Frontal cortex (tissue), 4 donors: ENCODE measurements around the gene PAFAH1B1. TPM values are rescaled to one million over a fixed set of nuclear protein-coding genes. Genes with fewer than 3 reads are reported as not detected.
A peak's percentile ranks its signal among the peaks of the same experiment; 100 is the strongest.
"Not testable (repeated sequence)": the region's sequence is repeated elsewhere in the genome, so short reads cannot be mapped to it uniquely, and the experiment has no call there.

Experiments
- DNase-seq, 2 donors: peaks; one replicate each; pipeline ENCODE4 v3.0.0; 2012; ENCODE audit warnings: low spot score in 2 of 2
- FAIRE-seq: peaks from 2 replicates; lab custom pipeline; 2012; peaks lifted over from hg19 to GRCh38; lab: Jason Lieb, UNC
- total RNA-seq: library from RNA; depleted of rRNA; stranded (reverse); fragments of >200 nt; gene quantifications from one replicate; pipeline ENCODE4 v1.2.3, GENCODE V29; 2014
- donor health status: control.
- donor health status: control.
- donor health status: control.

PAFAH1B1 gene
- total RNA-seq, 1 donor from 2014 or later: 281 TPM

DNA sequence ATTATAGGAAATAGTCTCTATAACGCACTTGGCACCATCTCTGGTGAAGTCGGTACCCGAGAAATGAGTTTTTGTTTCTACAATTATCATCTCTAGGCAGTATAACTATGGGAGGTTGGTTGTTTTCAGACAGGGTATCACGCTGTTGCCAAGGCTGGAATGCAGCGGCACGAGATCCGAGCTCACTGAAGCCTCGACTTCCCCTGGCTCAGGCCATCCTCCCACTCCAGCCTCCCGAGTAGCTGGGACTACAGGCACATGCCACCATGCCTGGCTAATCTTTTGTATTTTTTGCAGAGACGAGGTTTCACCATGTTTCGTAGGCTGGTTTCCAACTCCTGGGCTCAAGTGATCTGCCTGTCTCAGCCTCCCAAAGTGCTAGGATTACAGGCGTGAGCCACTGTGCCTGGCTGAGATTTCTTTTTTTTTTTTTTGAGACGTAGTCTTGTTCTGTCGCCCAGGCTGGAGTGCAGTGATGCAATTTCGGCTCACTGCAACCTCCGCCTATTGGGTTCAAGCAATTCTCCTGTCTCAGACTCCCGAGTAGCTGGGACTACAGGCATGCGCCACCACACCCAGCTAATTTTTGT lies 105.9 kb downstream of the PAFAH1B1 start:
- DNase-seq, FAIRE-seq: not testable (repeated sequence)

DNA sequence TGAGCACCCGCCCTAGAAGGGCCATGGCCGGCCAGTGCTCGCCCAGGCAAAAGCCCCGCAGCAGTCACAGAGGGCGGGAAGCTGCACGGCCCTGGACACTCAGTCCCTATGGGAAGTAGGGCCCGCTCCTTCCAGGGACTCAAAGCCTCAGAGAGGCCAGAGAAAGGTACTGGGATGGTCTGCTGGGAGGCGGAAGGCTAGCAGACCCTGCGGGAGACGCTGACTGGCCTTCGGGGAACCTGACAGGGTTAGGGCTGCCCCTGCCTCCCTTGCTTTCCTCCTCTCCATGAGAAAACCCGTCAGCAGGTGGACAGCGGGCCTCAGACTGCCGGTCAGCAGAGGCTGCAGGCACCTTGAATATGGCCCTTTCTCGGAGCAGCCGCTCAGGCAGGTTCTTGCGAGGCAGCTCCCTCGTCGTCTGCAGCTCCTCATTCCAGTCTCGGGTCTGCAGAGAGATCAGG lies 106.6 kb downstream of the PAFAH1B1 start:
- DNase-seq (peak in 1 of 2 donors; percentile 32), FAIRE-seq (no peak)

DNA sequence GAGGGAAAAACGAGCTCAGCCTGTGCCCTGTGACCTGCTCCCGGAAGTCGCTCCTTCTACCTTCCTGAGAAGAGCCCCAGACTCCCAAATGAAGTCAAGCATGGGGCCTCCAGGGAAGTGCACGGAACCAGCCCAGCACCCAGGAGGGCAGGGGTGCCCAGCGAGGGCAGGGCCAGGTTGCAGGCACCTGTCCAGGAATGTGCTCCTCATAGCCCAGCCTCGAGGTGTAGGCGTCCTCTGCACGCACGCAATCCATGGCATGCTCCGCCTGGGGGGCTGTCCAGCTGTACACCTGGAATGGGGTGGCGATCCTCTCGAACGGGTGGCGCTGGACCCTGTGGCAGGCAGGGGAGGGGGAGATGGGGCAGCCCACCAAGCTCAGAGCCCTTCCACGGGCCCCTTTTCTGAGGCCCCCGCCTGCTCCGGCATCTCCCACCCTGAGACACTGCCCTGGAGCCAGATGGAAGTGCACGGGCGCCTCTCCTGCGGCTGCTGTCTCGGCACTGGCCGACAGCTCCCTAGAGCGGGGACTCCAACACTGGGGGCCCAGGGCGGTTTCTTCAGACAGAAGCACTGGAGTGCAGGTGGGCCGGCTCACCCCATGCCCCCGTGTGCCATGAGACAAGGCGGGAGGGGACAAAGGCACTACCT lies 107.2 kb downstream of the PAFAH1B1 start:
- no peak for DNase-seq
- FAIRE-seq: no peak

DNA sequence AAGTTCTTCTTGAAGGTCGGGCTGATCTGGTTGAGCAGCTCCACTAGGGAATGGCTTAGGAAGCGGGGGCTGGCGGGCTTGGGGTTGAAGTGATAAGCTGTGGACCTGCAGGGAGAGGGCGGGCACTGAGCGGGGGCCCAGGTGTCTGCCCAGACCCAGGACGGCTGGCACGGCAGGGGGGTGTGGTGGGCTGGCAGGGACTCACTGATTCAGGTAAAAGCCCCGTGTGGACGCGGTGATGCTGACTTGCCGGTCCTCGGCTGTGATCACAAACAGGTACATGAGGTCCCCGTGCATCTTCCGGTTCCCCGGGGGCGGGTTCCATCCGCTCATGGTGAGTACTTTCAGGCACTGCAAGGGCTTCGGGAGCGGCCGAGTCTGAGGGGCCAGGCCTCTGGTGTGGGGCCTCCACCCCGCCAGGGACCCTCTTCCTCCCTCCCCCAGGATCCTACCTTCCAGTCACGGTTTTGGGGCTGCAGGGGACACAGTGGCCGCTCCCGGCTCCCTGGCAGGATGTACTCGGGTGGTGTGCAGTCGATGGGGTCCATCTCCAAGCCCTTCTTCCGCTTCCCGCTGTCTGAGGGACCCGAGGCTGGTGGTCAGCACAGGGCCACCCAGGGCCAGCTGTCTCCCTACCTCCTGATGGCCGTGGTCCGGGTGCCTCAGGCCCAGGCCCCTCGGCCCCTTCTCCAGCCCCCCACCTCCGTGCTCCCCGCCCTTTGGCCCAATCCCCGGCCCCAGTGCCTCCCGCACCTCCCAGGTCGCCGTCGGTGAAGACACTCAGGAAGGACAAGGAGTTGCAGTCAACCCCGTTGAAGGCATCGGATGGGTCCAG lies 107.9 kb downstream of the PAFAH1B1 start:
- FAIRE-seq: no peak
- DNase-seq: peak in 1 of 2 donors; percentile 24

DNA sequence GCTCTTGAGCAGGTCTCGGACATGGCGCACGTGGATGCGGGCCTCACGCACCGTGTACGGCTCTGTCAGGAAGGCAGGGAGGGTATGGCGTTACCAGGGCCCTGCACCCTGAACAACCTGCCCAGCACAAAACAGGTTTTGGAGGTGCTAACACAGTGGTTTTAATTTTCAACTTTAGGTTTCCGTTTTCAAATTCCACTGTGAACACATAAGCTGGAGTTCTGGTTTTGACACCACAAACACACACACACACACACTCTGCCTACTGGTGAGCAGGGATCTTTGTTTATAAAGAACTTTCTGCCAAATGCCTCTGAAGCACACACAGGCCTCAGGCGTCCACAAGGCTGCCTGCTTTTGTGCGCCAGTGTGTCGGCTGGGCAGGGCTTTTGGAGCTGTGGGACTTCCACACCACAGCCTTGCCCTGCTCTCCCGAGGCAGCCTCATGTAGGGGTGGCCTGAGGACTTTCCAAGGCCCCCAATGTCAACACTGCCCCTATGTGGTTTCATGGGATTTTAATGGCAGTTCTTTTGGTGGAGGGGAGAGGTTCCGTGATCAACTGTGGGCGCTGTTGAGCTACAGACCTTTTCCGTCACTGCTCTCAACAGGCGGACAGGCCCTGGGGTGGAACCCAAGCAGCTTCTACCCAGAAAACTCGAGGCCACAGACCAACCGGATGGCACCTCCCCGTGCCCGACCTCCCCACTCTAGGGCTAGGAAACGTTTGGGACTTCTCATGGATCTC lies 108.7 kb downstream of the PAFAH1B1 start:
- peak; percentile 23 to 37 for DNase-seq
- no peak for FAIRE-seq

DNA sequence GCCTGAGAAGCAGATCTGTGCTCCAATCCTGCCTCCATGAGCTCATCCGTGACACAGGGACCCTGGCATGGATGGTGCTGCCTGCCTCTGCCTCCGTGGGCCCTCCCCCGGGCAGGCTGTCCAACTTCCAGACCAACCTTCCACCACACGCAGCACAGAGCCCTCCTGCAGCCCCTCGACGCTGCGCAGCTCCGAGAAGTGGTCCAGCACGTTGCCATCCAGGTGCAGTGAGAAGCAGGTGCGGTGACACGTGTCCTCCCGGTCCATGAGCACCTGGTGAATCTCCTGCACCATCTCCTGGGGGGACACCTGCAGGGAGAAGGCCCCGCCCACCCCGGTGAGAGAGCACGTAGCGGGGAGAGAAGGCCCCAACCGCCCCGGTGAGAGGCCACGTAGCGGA lies 109.7 kb downstream of the PAFAH1B1 start:
- DNase-seq: peak in 1 of 2 donors; percentile 8
- FAIRE-seq: no peak

DNA sequence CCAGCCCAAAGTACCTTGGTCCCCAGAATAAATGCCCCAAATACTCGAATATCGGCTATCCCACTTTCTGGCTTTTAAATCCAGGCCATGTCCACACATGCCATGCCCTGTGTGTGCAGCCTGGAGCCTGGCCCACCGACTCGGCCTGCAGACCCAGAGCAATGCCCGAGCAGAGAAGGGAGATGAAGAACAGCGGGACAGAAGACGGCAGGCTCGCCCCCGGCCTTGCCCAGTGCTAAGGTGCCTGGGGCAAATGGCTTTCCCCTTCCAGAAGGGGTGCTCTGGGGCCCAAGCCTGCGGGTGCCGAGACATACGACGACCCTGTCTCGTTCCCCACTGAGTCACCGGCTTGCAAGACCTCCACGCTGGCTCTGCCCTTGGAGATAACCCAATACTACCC lies 110.2 kb downstream of the PAFAH1B1 start:
- FAIRE-seq: no peak
- DNase-seq: no peak

DNA sequence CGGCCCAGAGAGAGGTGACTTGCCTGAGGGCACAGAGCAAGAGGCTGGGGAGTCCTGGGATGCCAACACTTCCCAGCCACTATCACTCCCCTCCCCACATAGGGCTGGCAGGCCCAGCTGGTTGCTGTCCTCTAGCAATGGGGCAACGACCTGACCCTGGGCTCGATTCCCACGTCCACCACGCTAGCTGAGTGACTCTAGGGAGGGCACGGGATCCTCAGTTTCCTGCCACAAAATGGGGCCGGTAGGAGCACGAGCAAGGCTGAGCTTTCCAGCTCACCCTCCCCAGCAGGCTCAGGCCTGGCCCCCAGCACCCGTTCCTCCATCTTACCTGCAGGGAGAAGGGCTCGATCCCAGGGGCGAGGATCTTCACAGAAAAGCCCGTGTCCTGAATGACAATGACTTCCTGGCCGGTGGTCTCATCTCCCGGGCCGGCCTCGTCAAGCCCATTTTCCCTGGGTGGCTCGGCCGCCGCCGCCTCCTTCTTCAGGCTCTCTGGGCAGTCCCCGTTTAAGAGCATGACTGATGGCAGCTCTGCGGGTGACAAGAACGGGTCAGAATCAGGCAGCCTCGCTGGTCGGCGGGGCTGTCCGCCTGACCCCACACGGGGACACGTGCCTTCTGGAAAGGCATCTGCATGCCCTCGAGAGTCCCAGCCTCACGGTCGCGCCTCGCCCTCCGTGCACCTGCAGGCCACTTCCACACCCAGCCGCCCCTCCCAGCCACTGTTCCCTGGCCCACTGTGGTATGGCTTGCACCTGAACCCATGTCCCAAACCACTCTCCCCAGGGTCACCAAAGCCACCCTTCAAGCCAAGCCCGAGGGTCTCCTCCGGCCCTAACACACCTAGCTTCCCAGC lies 110.8 kb downstream of the PAFAH1B1 start:
- FAIRE-seq: no peak
- DNase-seq: peak in 1 of 2 donors; percentile 16

DNA sequence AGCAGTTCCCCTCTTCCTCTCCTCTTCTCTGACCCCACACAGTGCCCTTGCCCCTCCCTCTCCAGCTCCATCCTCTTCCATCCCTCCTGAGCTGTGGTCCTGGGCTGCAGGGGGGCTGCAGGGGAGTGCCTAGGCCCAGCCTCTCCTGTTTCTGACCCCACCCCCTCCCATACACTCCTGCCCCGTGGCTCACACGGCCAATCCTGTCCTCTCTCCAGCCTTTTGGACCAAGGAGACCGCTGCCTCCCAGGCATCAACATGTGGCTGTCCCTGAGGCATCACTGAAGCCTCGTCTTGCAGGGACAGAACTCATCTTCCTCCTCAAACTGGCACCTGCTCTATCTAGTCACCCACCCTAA lies 111.4 kb downstream of the PAFAH1B1 start:
- FAIRE-seq (no peak), DNase-seq (peak in 1 of 2 donors; percentile 16)

DNA sequence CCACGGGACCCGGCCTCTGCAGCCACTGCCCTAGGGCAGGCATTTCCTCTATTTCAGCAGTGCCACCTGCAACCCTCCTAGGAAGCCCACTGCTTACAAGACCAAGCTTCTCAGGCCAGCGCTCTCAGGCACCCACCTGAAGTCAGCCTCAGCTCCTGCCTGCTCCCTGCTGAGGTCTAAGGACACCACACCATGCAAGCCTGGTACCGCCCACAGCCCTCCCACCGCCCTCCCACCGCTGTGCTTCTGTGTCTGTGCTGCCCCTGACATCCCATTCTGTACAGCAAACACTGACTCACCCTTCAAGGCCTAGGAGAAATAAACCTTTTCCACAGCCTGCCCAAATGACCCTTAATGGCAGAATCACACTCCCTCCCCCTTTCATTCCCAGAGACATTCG lies 111.8 kb downstream of the PAFAH1B1 start:
- DNase-seq (peak in 1 of 2 donors; percentile 16), FAIRE-seq (no peak)

DNA sequence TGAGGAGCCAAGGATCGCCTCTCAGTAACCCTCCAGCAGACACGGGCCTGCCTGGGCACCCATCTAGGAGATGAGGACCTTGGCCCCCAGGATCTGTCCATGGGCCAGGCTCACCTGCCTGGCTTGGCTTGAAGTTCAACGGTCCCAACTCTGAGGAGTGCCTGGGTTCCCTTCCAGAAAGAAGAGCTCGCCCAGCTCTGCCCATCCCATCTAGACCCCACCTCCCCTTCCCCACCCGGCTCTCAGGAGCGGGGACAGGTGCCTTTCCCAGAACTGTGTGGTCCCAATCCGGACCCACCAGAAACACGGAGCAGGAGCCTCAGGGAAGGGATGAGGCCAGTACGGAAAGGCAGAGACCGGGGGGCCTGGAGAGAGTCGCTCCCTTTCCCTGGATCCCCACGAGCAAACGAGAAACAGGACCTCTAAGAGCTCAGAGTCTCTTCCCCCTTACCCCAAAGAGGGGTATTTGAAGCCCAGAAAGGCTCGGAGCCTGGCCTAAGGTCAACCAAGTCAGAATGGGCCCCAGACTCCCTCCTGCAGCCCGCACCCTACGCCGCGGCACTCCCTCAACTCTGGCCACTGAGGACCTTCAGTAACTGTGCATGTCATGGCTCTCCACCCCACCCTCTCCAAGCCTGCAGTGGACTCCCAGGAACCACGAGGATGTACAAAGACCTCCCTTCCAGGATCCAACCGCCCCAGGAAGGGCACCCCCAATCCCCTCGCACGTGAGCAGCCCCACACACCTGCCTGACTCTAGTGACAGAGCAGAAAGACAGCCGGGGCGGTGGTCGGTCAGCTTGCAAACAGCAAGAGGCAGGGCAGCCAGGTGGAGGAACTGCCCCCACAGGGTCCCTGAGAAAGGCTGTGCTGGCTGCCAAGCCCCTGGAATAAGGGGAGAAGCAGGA lies 112.7 kb downstream of the PAFAH1B1 start:
- DNase-seq (peak in 1 of 2 donors; percentile 29), FAIRE-seq (no peak)

DNA sequence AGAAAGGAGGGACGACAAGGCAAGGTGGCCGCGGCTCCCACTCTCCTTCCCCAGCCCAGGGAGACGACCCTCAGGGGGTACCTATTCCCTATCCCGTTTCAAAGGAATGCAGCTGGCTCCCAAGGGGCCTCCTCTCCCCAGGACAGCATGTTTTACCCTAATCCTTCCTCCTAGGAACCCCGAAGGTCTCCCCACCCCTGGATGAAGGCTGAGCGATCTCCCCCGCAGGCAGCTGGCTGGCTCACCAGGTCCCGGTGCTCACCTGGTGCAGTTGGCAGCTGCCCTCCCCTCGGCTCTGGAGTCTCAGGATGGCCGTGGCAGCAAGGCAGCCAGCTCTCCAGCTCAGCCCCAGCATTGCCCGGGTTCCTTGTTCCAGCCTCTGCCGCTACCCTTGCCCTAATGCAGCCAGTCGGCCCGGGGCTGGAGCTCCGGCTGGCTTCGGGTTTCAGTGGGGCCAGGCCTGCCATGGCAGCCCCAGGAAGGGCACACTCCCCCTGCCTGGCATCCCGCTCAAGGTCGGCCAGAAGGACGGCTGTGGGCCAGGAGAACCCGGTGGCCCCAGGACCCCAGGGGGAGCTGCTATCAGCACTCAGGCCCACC lies 113.6 kb downstream of the PAFAH1B1 start:
- DNase-seq: peak in 1 of 2 donors; percentile 29
- FAIRE-seq: no peak

DNA sequence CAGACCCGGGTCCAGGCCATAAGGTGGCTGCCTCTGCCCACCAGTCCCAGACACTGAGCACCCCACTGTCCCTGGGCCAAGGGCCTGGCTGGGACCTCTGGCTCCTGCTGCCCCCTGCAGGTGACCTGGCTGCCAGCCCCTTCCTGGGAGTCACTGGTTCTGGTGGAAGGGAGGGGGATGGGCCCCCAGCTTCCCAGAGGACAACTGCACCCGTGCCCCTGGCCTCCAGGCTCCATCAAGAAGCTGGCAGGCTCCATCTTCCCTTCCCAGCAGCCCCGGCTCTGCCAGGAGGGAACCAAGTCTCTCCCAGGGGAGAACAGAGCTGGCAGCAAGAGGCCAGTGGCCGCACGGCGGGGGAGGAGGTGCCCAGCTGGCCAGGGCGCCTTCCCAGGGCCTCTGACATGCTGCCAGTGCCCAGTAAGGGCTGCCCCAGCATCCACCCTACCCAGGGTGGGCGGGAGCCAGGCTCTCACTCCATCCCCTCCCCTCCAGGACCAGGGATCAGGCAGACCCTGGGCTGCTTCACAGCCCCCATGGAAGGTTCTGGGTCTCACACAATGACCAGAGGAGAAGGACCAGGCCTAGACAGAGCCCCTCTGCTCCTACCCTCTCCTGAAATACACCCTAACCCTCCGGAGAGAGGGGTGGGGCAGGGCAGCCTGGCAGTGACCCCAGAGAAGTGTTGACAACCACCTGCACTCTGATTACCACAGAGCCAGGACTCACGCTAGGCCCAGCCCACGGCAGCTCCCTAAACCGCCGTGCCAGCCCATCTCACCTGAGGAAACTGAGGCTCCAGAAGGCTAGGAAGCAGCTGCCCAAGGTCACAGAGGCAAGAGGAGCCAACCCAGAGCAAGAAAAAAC lies 114.5 kb downstream of the PAFAH1B1 start:
- peak; percentile 66 to 73 for DNase-seq

DNA sequence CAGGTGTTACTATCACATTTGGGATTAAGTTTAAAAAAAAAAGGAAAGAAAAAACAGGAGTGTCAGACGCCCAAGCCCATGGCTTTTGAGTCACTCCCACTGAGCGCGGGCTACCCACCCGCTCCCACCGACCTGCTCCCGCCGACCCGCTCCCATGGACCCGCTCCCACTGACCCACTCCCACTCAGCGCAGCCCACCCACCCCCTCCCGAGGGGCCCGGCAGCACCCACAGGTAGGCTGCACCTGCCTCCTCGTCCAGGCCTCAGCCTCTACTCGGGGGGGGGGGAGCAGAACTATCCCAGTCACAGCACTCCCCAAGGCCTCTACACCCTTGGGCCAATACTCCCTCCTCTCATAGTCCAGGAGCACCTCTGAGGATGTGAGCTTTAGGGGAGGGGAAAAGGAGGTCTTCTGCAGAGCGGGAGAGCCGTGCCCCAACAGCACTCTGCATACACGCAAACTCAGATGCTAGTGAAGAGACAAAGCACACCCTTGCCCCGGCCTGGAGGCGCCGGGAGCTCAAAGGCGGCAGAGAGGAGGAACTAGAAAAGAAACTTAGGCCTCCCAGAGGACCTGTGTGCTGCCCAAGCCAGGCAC lies 115.2 kb downstream of the PAFAH1B1 start:
- peak in 1 of 2 donors; percentile 12 for DNase-seq
- FAIRE-seq: no peak

More for the DNA sequence above, 114.5 kb downstream of the PAFAH1B1 start:
- no peak for FAIRE-seq

DNA sequence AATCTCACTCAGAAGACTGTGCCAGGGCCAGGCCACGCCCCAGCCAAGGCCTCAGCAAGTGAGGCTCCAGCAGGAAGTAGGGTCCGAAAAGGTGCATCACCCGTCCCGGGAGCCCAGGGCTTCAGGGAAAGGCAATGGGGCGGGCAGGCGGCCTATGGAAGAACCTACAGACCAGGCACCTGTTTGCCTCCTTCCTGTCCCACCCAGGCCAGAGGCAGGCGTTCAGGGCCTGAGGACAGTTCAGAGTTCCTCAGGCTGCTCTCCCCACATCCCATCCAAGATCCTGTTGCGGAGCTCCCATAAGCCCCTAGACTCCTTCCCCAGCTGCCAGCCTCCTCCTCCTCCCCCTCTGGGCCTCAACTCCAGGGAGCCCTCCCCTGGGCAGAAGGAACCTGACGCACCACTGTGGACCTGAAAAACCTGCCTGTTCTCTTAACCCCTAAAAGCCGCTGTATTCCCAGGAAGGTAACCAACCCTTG lies 115.8 kb downstream of the PAFAH1B1 start:
- no peak for FAIRE-seq
- DNase-seq: peak in 1 of 2 donors; percentile 33
